GM06990 (cell line): ENCODE measurements around the gene STRADA.

Experiments used
- DNase-seq: peaks from one replicate; pipeline ENCODE4 v3.0.0-alpha.2; 2011; ENCODE audit not compliant: insufficient read length; ENCODE audit errors: extremely low read depth
- H3K27me3 ChIP-seq: replicated peaks from 2 replicates; pipeline ENCODE4 v1.6.0; 2011; ENCODE audit warnings: low read length; ENCODE audit not compliant: control insufficient read depth, insufficient read depth
- H3K36me3 ChIP-seq: 2 replicates; pipeline ENCODE4 v1.5.1; 2011; ENCODE audit warnings: low read length; ENCODE audit not compliant: control insufficient read depth, insufficient read depth
- H3K4me3 ChIP-seq: replicated peaks from 2 replicates; pipeline ENCODE4 v1.5.1; 2011; ENCODE audit warnings: low read depth, mild to moderate bottlenecking, control low read depth, low read length
- CTCF ChIP-seq: IDR thresholded peaks from 2 replicates; pipeline ENCODE4 v1.5.1; 2011; ENCODE audit warnings: low read length, control low read depth, mild to moderate bottlenecking, inconsistent platforms; ENCODE audit not compliant: insufficient read depth, poor library complexity, severe bottlenecking

Gene STRADA

DNA sequence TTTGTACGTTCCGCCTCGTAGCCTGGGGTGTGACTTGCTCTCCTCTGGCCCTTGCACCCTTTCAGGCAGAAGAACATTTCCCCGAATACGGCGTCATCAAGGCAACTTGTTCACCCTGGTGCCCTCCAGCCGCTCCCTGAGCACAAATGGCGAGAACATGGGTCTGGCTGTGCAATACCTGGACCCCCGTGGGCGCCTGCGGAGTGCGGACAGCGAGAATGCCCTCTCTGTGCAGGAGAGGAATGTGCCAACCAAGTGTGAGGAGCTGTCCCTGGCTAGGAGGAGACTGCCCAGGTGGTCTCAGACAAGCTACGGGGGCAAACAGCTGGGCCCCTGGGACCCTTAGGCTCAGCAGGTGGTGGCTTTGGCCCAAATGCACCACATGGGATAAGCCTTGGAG lies 52.1 kb downstream of the STRADA start:
- no peak for DNase-seq
- Histone ChIP-seq H3K36me3 (peaks cover 20% of the 10 kb centered on the region), H3K4me3 (no peak overlapping the region), H3K27me3 (no peaks in the 10 kb centered on the region)
- no peak for TF ChIP-seq CTCF

DNA sequence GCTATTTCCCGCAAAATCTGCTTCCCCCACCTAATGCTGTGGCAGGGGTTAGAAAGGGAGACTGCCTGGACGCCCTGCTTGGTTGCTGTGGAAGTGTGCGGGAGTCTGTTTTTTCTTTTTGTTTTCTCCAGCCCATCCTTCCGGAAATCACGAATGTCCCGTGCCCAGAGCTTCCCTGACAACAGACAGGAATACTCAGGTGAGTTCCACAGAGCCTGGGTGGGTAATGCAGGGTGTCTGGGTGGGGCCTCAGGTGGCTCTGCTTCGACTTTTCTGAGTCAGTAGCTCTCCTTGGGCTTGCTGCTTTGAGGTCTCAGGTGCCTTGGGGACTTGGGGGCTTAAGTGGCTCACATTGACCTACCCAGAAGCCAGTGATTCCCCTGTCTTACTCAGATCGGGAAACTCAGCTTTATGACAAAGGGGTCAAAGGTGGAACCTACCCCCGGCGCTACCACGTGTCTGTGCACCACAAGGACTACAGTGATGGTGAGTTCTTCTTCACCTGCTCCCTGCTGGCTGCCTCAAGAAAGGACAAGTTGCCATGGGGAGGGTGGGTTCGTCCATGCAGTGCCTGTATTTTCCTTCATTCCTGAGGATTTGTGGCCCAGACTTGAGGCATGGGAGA lies 53.1 kb downstream of the STRADA start:
- H3K27me3 ChIP-seq = no peaks in the 10 kb centered on the region
- peaks cover 20% of the 10 kb centered on the region for H3K36me3 ChIP-seq
- peak; percentile 3 for TF ChIP-seq CTCF
- H3K4me3 ChIP-seq = no peak overlapping the region
- no peak for DNase-seq

GRCh38 chr17:63686138-63686685 lies 55.4 kb downstream of the STRADA start:
- peaks cover 22% of the 10 kb centered on the region for H3K36me3 ChIP-seq
- H3K27me3 ChIP-seq = no peaks in the 10 kb centered on the region
- H3K4me3 ChIP-seq = no peak overlapping the region
- no peak for DNase-seq
- no peak for TF ChIP-seq CTCF

DNA sequence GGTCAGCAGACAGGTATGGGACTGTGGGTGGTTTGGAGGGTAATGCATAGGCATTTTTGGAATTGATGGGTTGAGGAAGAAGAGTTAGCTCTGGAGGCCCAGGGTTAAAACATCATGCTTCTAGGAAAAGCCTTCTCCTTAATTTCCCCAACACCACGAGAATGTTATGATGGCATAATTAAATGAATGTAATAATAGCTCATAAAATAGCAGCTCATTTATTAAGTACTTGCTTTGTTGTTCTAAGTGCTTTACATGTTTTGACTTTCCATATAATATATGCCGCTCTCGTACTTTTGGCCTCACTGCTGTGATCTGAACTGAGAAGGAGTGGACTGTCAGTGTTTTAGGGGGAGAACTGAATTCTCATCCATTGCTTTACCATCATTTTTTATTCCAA lies 56.0 kb downstream of the STRADA start:
- TF ChIP-seq CTCF = no peak
- Histone ChIP-seq H3K4me3 (no peak overlapping the region), H3K27me3 (no peaks in the 10 kb centered on the region), H3K36me3 (peaks cover 18% of the 10 kb centered on the region)
- no peak for DNase-seq

- no peak for DNase-seq
- H3K4me3 ChIP-seq = no peak overlapping the region
- peaks cover 15% of the 10 kb centered on the region for H3K36me3 ChIP-seq
- no peaks in the 10 kb centered on the region for H3K27me3 ChIP-seq
- TF ChIP-seq CTCF = no peak
These were observed 56.6 kb downstream of the STRADA start for GRCh38 chr17:63685041-63685440.
